Duodenal mucosa (tissue), 2 donors: Measurements from ENCODE around the gene PPM1A.

ENCODE experiments used
- H3K27ac ChIP-seq: one replicate; pipeline ENCODE4 v1.7.0; 2013; ENCODE audit warnings: low read depth, low read length
- H3K27me3 ChIP-seq, 2 donors: one replicate each; pipeline ENCODE4 v1.7.0; 2013; ENCODE audit warnings: low read length in 2 of 2, control low read depth in 1 of 2; ENCODE audit not compliant: insufficient read depth in 2 of 2, control insufficient read depth in 1 of 2
- H3K36me3 ChIP-seq, 2 donors: one replicate each; pipeline ENCODE4 v1.7.0; 2013; ENCODE audit warnings: low read length in 2 of 2, control low read depth in 1 of 2; ENCODE audit not compliant: insufficient read depth in 2 of 2, control insufficient read depth in 1 of 2
- H3K4me1 ChIP-seq, 2 donors: one replicate each; pipeline ENCODE4 v1.7.0; 2013; ENCODE audit warnings: low read length in 2 of 2, control low read depth in 1 of 2; ENCODE audit not compliant: insufficient read depth in 2 of 2, control insufficient read depth in 1 of 2
- H3K4me3 ChIP-seq, 2 donors: one replicate each; pipeline ENCODE4 v1.7.0; 2013; ENCODE audit warnings: low read length in 2 of 2, low read depth in 1 of 2
- H3K9ac ChIP-seq, 2 donors: one replicate each; pipeline ENCODE4 v1.7.0; 2013; ENCODE audit warnings: low read length in 2 of 2, low read depth in 1 of 2
- H3K9me3 ChIP-seq, 2 donors: one replicate each; pipeline ENCODE4 v1.7.0; 2013; ENCODE audit warnings: low read length in 2 of 2, control low read depth in 1 of 2; ENCODE audit not compliant: control insufficient read depth in 1 of 2

The PPM1A gene

DNA sequence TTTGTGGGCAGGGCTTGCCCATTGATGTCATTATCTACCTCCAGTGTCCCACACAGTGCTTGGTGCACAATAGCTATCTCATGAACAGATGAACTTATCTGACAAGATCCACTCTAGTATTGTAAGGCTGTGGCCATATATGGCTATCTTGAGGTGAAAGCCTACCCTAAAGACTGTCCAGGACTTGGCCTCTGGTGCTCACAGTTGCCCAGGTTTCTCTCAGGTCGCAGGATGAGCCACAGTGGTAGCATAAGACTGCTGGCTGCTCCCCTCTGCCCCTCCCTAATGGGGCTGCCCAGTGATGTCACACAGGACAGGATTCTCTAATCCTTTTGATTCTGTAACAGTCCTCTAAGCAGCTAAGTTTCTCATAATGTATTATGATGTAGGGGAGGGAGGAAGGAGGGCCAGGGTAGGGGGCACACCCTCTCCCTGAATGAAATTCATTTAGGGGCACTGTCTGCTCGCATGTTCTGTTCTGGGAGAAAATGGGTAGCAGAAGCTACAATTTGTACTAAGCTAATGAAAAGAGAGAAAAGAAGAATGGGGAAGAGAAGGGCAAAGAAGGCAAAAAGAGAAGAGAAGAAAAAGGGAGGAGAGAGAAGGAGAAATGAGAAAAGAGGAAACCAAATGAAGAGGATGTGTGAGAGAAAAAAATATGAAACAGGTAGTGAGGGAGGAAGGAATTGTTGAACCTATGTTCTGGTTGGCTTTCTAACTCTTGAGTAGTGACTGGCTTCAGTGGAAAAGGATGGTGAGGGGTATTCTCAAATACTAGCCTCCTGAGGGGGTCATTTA lies 3.4 kb upstream of the PPM1A start:
- Histone ChIP-seq H3K4me1 (peaks cover 1 to 11% of the 10 kb centered on the region in 2 donors), H3K4me3 (no peak overlapping the region), H3K27ac (no peak overlapping the region), H3K9ac (no peak overlapping the region), H3K36me3 (no peaks in the 10 kb centered on the region), H3K27me3 (no peaks in the 10 kb centered on the region), H3K9me3 (no peaks in the 10 kb centered on the region)

- no peaks in the 10 kb centered on the region for H3K36me3 ChIP-seq
- peak overlapping the region; percentile 70 to 88 for H3K4me3 ChIP-seq
- peak overlapping the region; percentile 99 to 100 for H3K9ac ChIP-seq
- H3K27ac ChIP-seq, result peak overlapping the region; percentile 100
- H3K27me3 ChIP-seq, result no peaks in the 10 kb centered on the region
- H3K4me1 ChIP-seq, result peaks cover 27 to 34% of the 10 kb centered on the region in 2 donors
- H3K9me3 ChIP-seq, result no peaks in the 10 kb centered on the region
Measured at GRCh38 chr14:60247994-60248696, 876 bp upstream of the PPM1A start.

- peak overlapping the region; percentile 48 to 83 for H3K9ac ChIP-seq
- H3K4me1 ChIP-seq, result peaks cover 37% of the 10 kb centered on the region in 2 donors
- no peaks in the 10 kb centered on the region for H3K27me3 ChIP-seq
- no peaks in the 10 kb centered on the region for H3K36me3 ChIP-seq
- peak overlapping the region; percentile 98 for H3K27ac ChIP-seq
- H3K4me3 ChIP-seq, result peak overlapping the region; percentile 64 to 86
- no peaks in the 10 kb centered on the region for H3K9me3 ChIP-seq
Measured at GRCh38 chr14:60249321-60250256, 568 bp downstream of the PPM1A start.

- Histone ChIP-seq H3K9me3 (no peaks in the 10 kb centered on the region), H3K27ac (peak overlapping the region; percentile 64), H3K27me3 (no peaks in the 10 kb centered on the region), H3K4me1 (peaks cover 37 to 40% of the 10 kb centered on the region in 2 donors), H3K4me3 (peak overlapping the region; percentile 64 to 86), H3K36me3 (no peaks in the 10 kb centered on the region), H3K9ac (peak overlapping the region; percentile 34 to 83)
Measured at GRCh38 chr14:60250257-60251035, 1.4 kb downstream of the PPM1A start.

DNA sequence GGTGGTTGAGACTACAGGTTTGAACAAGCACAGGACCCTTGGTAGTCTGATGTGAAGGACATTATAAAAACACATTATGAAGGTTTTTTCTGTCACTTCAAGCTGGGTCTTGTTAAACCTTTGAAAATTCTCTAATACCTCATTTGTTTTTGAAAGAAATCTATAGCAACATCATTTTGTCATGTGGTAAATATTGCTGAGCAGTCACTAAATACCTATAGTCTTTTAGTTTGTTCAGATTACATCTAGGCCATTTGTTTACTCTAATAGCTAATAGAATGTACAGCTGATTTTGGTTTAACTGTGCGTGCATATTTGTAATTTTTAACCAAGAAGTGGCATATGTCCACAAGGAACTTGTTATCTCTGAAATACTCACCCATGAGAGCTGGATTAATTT lies 2.9 kb downstream of the PPM1A start:
- peak overlapping the region; percentile 64 to 86 for H3K4me3 ChIP-seq
- peak overlapping the region in 1 of 2 donors; percentile 19 for H3K9ac ChIP-seq
- no peaks in the 10 kb centered on the region for H3K9me3 ChIP-seq
- H3K4me1 ChIP-seq, result peaks cover 37 to 40% of the 10 kb centered on the region in 2 donors
- H3K36me3 ChIP-seq, result no peaks in the 10 kb centered on the region
- no peaks in the 10 kb centered on the region for H3K27me3 ChIP-seq
- no peak overlapping the region for H3K27ac ChIP-seq

DNA sequence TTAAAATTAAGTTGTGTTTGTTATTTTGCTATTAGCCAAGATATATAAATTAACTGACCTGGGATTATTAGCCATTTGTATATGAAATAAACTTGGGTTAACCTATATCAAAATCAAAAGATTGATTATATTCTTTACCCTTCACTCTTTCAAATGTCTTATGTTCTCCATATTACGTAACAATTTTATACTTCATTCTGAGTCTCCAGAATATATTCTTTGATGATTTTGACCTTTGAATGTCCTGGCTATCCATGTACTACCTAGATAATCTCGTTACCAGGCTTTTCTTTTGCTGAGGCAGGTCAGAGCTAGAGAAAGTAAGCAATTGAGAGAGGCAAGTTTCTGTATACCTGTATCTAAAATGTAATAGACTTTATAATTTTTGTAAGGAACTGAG lies 3.6 kb downstream of the PPM1A start:
- Histone ChIP-seq H3K9me3 (no peaks in the 10 kb centered on the region), H3K4me3 (peak overlapping the region in 1 of 2 donors; percentile 19), H3K4me1 (peaks cover 37 to 40% of the 10 kb centered on the region in 2 donors), H3K36me3 (no peaks in the 10 kb centered on the region), H3K27me3 (no peaks in the 10 kb centered on the region), H3K9ac (no peak overlapping the region), H3K27ac (no peak overlapping the region)

DNA sequence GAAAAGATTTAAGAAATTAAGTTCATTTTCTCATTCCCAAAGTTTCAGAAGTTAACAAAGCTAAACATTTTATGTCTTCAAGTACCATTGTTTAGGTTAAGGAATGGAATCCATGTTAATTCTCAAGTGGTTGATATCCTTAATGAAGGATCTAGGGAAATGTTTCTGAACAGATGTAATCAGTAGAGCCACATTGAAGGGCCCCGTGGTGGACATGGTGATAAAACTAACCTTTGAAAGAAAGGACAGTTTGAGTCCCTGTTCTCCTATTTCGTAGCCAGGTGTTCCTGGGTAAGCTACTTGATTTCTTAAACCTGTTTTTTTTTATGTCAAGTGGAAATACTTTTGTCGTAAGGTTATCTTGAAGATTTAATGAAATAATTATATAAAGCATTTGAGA lies 4.6 kb downstream of the PPM1A start:
- H3K36me3 ChIP-seq, result no peaks in the 10 kb centered on the region
- H3K9ac ChIP-seq, result no peak overlapping the region
- H3K4me1 ChIP-seq, result peaks cover 30 to 40% of the 10 kb centered on the region in 2 donors
- H3K4me3 ChIP-seq, result peak overlapping the region in 1 of 2 donors; percentile 26
- no peak overlapping the region for H3K27ac ChIP-seq
- no peaks in the 10 kb centered on the region for H3K9me3 ChIP-seq
- H3K27me3 ChIP-seq, result no peaks in the 10 kb centered on the region

GRCh38 chr14:60254176-60254575 lies 5.2 kb downstream of the PPM1A start:
- Histone ChIP-seq H3K4me3 (peak overlapping the region; percentile 22 to 26), H3K9ac (no peak overlapping the region), H3K27me3 (no peaks in the 10 kb centered on the region), H3K36me3 (no peaks in the 10 kb centered on the region), H3K27ac (no peak overlapping the region), H3K9me3 (no peaks in the 10 kb centered on the region), H3K4me1 (peaks cover 30 to 40% of the 10 kb centered on the region in 2 donors)

GRCh38 chr14:60257865-60258264 lies 8.8 kb downstream of the PPM1A start:
- H3K27me3 ChIP-seq, result no peaks in the 10 kb centered on the region
- H3K9me3 ChIP-seq, result no peaks in the 10 kb centered on the region
- no peaks in the 10 kb centered on the region for H3K36me3 ChIP-seq
- no peak overlapping the region for H3K9ac ChIP-seq
- no peak overlapping the region for H3K4me3 ChIP-seq
- no peak overlapping the region for H3K27ac ChIP-seq
- H3K4me1 ChIP-seq, result peaks cover 6 to 16% of the 10 kb centered on the region in 2 donors
